ENCODE data around the gene OR2M4. TPM values are rescaled to one million over a fixed set of nuclear protein-coding genes. Genes with fewer than 3 reads are reported as not detected.

The OR2M4 gene
- total and polyA plus RNA-seq, 2 donors (not counting 3 experiments of a cell fraction or from before 2014, with no cell fraction given) = not detected

DNA sequence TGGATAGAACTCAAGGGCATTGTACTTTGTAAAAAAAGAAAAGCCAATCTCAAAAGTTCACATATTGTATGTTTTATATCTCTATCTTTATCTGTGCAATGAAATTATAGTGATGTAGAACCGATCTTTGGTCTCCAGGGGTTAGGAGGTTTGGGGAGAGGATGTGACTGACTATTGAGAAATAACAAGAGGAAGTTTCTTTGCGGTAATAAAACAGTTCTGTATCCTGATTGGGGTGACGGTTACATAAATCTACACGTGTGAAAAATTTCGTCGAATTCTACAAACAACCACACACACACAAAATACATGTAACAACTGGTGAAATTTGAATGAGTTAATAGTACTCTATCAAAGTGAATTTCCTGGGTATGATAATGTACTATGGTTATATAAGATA, 57.2 kb downstream of the OR2M4 start:
- POLR2A ChIA-PET = no interaction called here
- DNase-seq (ENCODE audit: low read depth, low spot score) (no peak), FAIRE-seq (no peak)
- Histone ChIP-seq H3K9me1 (replicated peaks; ENCODE audit: control insufficient read depth, extremely low read depth, insufficient read depth, low read length) (no peaks in the 10 kb centered on the region), H3K27me3 (ENCODE audit: control insufficient read depth in 2 of 2, insufficient read depth in 2 of 2, low read length in 2 of 2) (no peaks in the 10 kb centered on the region), H3K9ac (replicated peaks; ENCODE audit: extremely low read depth, insufficient read depth, low read length) (no peak overlapping the region), H3K4me1 (ENCODE audit: control insufficient read depth, extremely low read depth, insufficient read depth, low read length) (no peaks in the 10 kb centered on the region), H3K36me3 (ENCODE audit: control insufficient read depth in 2 of 2, extremely low read depth in 1 of 2, insufficient read depth in 2 of 2, low read length in 2 of 2) (no peaks in the 10 kb centered on the region), H2AFZ (ENCODE audit: low read depth, low read length) (no peak overlapping the region), H4K20me1 (replicated peaks; ENCODE audit: control insufficient read depth, extremely low read depth, insufficient read depth, low read length) (no peaks in the 10 kb centered on the region), H3K9me3 (replicated peaks; ENCODE audit: control insufficient read depth, insufficient read depth, low read length) (no peaks in the 10 kb centered on the region), H3K4me3 (replicated peaks in 1 of 3; ENCODE audit: insufficient read depth in 1 of 3, low read depth in 1 of 3, low read length in 3 of 3) (no peak overlapping the region), H3K4me2 (ENCODE audit: insufficient read depth, low read length) (no peak overlapping the region), H3K27ac (ENCODE audit: insufficient read depth, low read depth, low read length) (no peak overlapping the region), H3K79me2 (ENCODE audit: control insufficient read depth, insufficient read depth, low read length) (no peaks in the 10 kb centered on the region)
- no TSS peak for BruUV-seq (replicated peaks)
- CTCF ChIA-PET = no interaction called here
- TF ChIP-seq POLR2AphosphoS5 (IDR thresholded peaks at IDR 0.05; ENCODE audit: insufficient read depth, low read depth, low read length) = no peak
- TF ChIP-seq GATA2 (IDR thresholded peaks at IDR 0.05; ENCODE audit: insufficient read depth, insufficient read length, low read depth, low read length) = no peak
- no peak for TF ChIP-seq MYC (IDR thresholded peaks at IDR 0.05; ENCODE audit: low read depth, low read length)
- no peak for TF ChIP-seq CTCF (IDR thresholded peaks at IDR 0.05; ENCODE audit: extremely low read depth in 1 of 2, insufficient read depth in 1 of 2, low read depth in 1 of 2, low read length in 2 of 2)
- TF ChIP-seq JUN (IDR thresholded peaks at IDR 0.05; ENCODE audit: borderline replicate concordance, insufficient read depth, insufficient read length, low read depth) = no peak
- no peak for TF ChIP-seq FOS (IDR thresholded peaks at IDR 0.05; ENCODE audit: borderline replicate concordance, insufficient read depth, low read length)
- TF ChIP-seq EZH2 (IDR thresholded peaks at IDR 0.05; ENCODE audit: borderline replicate concordance, low read depth, low read length, severe bottlenecking) = no peak
- TF ChIP-seq, protein P1, sequence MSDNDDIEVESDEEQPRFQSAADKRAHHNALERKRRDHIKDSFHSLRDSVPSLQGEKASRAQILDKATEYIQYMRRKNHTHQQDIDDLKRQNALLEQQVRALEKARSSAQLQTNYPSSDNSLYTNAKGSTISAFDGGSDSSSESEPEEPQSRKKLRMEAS (IDR thresholded peaks at IDR 0.05; ENCODE audit: insufficient read depth, insufficient read length) = no peak
- TF ChIP-seq POLR2A (IDR thresholded peaks at IDR 0.05; ENCODE audit: low read depth, low read length) = no peak
- intact Hi-C loops (cut with micrococcal nuclease) (no loop called here), dilution Hi-C loops (cut with MboI; ENCODE audit: extremely low pct_ligation_motif_present, low sequenced_read_pairs) (no loop called here)

Other genes with a start within 250 kb of the OR2M4 start
- gene OR2L5, start 217.8 kb upstream of the OR2M4 start, total RNA-seq = not detected in 2 replicates
- gene OR2L5, start 217.8 kb upstream of the OR2M4 start, polyA plus RNA-seq = not detected in 2 replicates
- gene OR2L2, start 201.3 kb upstream of the OR2M4 start, total RNA-seq = 0.07 TPM in 1 of 2 replicates, not detected in the other
- not detected in 2 replicates for gene OR2L2, start 201.3 kb upstream of the OR2M4 start, polyA plus RNA-seq
- gene OR2L3, start 184.6 kb upstream of the OR2M4 start, total RNA-seq = not detected in 2 replicates
- not detected in 2 replicates for gene OR2L3, start 184.6 kb upstream of the OR2M4 start, polyA plus RNA-seq
- not detected in 2 replicates for gene OR2L13, start 136.2 kb upstream of the OR2M4 start, total RNA-seq
- not detected in 2 replicates for gene OR2L13, start 136.2 kb upstream of the OR2M4 start, polyA plus RNA-seq
- gene OR2M5, start 86.3 kb upstream of the OR2M4 start, total RNA-seq = not detected in 2 replicates
- not detected in 2 replicates for gene OR2M5, start 86.3 kb upstream of the OR2M4 start, polyA plus RNA-seq
- gene OR2M2, start 56.6 kb upstream of the OR2M4 start, total RNA-seq = not detected in 2 replicates
- not detected in 2 replicates for gene OR2M2, start 56.6 kb upstream of the OR2M4 start, polyA plus RNA-seq
- not detected in 2 replicates for gene OR2M3, start 34.2 kb upstream of the OR2M4 start, total RNA-seq
- gene OR2M3, start 34.2 kb upstream of the OR2M4 start, polyA plus RNA-seq = not detected in 2 replicates
- not detected in 2 replicates for gene OR2T33, start 46.6 kb downstream of the OR2M4 start, total RNA-seq
- not detected in 2 replicates for gene OR2T33, start 46.6 kb downstream of the OR2M4 start, polyA plus RNA-seq
- gene OR2T12, start 72.0 kb downstream of the OR2M4 start, total RNA-seq = not detected in 2 replicates
- not detected in 2 replicates for gene OR2T12, start 72.0 kb downstream of the OR2M4 start, polyA plus RNA-seq
- not detected in 2 replicates for gene OR2M7, start 93.2 kb downstream of the OR2M4 start, total RNA-seq
- not detected in 2 replicates for gene OR2M7, start 93.2 kb downstream of the OR2M4 start, polyA plus RNA-seq
- gene OR14C36, start 117.4 kb downstream of the OR2M4 start, total RNA-seq = not detected in 2 replicates
- not detected in 2 replicates for gene OR14C36, start 117.4 kb downstream of the OR2M4 start, polyA plus RNA-seq
- gene OR2T4, start 130.2 kb downstream of the OR2M4 start, total RNA-seq = not detected in 2 replicates
- not detected in 2 replicates for gene OR2T4, start 130.2 kb downstream of the OR2M4 start, polyA plus RNA-seq
- not detected in 2 replicates for gene OR2T6, start 144.3 kb downstream of the OR2M4 start, total RNA-seq
- gene OR2T6, start 144.3 kb downstream of the OR2M4 start, polyA plus RNA-seq = not detected in 2 replicates
- not detected in 2 replicates for gene OR2T1, start 171.6 kb downstream of the OR2M4 start, total RNA-seq
- gene OR2T1, start 171.6 kb downstream of the OR2M4 start, polyA plus RNA-seq = not detected in 2 replicates
- not detected in 2 replicates for gene OR2T2, start 214.2 kb downstream of the OR2M4 start, total RNA-seq
- not detected in 2 replicates for gene OR2T2, start 214.2 kb downstream of the OR2M4 start, polyA plus RNA-seq
- not detected in 2 replicates for gene OR2T3, start 241.9 kb downstream of the OR2M4 start, total RNA-seq
- not detected in 2 replicates for gene OR2T3, start 241.9 kb downstream of the OR2M4 start, polyA plus RNA-seq

All from endothelial cell of umbilical vein (primary cell).